Measurements from ENCODE around the gene UNC5C. TPM values are rescaled to one million over a fixed set of nuclear protein-coding genes. Genes with fewer than 3 reads are reported as not detected.

The UNC5C gene
- total RNA-seq, 1 donor from 2014 or later: 2.0 TPM

DNA sequence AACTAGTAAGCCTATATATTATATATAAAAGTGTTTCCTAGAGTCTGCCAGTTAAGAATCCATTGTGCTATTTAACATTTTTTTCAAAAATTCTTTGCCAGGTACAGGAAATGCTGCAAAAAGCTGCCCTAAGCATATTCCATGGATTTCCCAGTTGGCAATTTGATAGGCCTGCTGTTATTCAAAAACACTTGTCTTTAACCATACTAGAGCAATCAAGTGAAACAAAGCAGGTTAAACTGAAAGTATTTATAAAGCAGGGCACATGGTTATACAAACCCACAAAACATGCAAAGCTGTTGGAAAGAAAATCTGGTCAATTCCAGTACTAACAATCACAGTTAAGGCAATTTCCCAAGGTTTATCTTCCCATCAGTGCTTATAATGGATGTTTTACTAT, 159.9 kb downstream of the UNC5C start:
- no peak overlapping the region for H3K27ac ChIP-seq (replicated peaks)
- H3K9me3 ChIP-seq (replicated peaks): no peaks in the 10 kb centered on the region
- DNase-seq: no peak
- intact Hi-C loops (cut with micrococcal nuclease): no loop called here
- H3K4me3 ChIP-seq: no peak overlapping the region
- H3K36me3 ChIP-seq: no peaks in the 10 kb centered on the region
- TF ChIP-seq, protein P1, sequence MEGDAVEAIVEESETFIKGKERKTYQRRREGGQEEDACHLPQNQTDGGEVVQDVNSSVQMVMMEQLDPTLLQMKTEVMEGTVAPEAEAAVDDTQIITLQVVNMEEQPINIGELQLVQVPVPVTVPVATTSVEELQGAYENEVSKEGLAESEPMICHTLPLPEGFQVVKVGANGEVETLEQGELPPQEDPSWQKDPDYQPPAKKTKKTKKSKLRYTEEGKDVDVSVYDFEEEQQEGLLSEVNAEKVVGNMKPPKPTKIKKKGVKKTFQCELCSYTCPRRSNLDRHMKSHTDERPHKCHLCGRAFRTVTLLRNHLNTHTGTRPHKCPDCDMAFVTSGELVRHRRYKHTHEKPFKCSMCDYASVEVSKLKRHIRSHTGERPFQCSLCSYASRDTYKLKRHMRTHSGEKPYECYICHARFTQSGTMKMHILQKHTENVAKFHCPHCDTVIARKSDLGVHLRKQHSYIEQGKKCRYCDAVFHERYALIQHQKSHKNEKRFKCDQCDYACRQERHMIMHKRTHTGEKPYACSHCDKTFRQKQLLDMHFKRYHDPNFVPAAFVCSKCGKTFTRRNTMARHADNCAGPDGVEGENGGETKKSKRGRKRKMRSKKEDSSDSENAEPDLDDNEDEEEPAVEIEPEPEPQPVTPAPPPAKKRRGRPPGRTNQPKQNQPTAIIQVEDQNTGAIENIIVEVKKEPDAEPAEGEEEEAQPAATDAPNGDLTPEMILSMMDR (IDR thresholded peaks at IDR 0.05; ENCODE audit: borderline replicate concordance): no peak
- H3K4me1 ChIP-seq: no peaks in the 10 kb centered on the region
- H3K27me3 ChIP-seq (ENCODE audit: low read depth): no peaks in the 10 kb centered on the region

DNA sequence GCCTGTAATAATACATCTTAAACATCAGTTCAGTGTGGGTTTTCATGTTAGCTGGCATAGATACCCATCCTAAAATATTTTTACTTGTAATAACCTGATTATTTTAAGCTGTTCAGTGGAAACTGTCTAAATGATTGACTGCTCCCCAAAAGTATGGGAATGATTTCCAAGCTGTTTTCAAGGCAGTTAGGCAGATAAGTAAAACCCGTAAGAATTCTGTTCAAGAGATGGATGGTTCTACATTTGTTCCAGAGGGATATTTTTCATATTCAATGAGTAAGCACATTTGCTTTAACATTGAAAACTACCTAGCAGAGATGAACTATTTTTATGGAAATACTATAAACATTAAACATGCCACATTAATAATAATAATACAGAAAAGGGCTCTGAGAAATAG, 161.1 kb downstream of the UNC5C start:
- no peak for DNase-seq
- intact Hi-C loops (cut with micrococcal nuclease): no loop called here
- H3K4me1 ChIP-seq: no peaks in the 10 kb centered on the region
- H3K27ac ChIP-seq (replicated peaks): no peak overlapping the region
- TF ChIP-seq, protein P1 (IDR thresholded peaks at IDR 0.05; ENCODE audit: borderline replicate concordance): no peak
- no peak overlapping the region for H3K4me3 ChIP-seq
- H3K27me3 ChIP-seq (ENCODE audit: low read depth): no peaks in the 10 kb centered on the region
- H3K36me3 ChIP-seq: no peaks in the 10 kb centered on the region
- H3K9me3 ChIP-seq (replicated peaks): no peaks in the 10 kb centered on the region

DNA sequence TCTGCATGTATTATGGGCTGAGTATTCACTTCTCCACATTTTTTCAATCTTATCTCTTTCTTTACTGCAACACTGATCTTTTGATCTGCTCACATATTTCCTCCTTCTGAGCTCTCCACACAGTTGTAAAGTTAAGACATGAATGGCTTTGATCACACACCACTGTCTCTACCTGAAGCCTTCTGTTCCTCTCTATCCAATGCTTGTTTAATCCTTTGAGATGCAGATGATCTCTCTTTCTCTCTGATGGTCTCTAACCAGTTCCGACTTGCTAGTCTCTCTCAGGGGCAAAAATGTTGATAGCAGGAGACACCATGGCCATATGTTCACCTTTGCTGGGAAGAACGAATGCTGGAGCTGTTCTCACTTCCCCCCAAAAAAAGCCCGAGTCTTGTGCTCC, 162.4 kb downstream of the UNC5C start:
- no peak overlapping the region for H3K27ac ChIP-seq (replicated peaks)
- no peaks in the 10 kb centered on the region for H3K36me3 ChIP-seq
- TF ChIP-seq, protein P1 (IDR thresholded peaks at IDR 0.05; ENCODE audit: borderline replicate concordance): no peak
- H3K9me3 ChIP-seq (replicated peaks): no peaks in the 10 kb centered on the region
- no peaks in the 10 kb centered on the region for H3K4me1 ChIP-seq
- intact Hi-C loops (cut with micrococcal nuclease): no loop called here
- H3K4me3 ChIP-seq: no peak overlapping the region
- H3K27me3 ChIP-seq (ENCODE audit: low read depth): no peaks in the 10 kb centered on the region
- DNase-seq: no peak

DNA sequence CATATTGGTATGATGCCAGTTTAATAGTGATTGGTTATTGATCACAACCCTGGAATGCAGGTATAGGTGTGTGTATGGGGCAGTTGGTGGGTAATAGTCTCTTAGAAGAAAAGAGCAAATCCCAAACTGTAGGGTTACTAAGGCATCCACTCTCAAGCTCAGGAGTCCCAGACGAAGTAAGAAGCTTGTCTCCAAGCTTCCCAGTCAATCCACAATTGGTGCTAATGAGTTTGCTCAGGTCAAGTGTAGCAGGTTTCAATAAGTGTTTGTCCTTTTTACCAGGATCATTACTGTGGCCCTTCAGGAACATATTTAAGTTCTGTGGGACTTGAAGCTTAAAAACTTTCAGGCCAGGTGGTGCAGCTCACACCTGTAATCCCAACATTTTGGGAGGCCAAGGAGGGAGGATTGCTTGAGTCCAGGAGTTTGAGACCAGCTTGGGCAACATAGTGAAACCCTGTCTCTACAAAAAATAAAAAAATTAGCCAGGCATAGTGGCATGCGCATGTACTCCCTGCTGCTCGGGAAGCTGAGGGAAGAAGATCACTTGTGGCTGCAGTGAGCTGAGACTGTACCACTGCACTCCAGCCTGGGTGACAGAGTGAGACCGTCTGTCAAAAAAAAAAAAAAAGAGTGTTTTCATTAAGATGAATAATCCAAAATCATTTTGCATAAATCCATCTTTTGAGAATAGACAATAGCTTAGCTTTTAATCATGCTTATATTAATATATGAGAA, 166.8 kb downstream of the UNC5C start:
- Histone ChIP-seq H3K27me3 (ENCODE audit: low read depth) (no peaks in the 10 kb centered on the region), H3K36me3 (no peaks in the 10 kb centered on the region), H3K9me3 (replicated peaks) (no peaks in the 10 kb centered on the region), H3K4me3 (no peak overlapping the region), H3K4me1 (no peaks in the 10 kb centered on the region), H3K27ac (replicated peaks) (no peak overlapping the region)
- DNase-seq: no peak
- intact Hi-C loops (cut with micrococcal nuclease): no loop called here
- TF ChIP-seq, protein P1 (IDR thresholded peaks at IDR 0.05; ENCODE audit: borderline replicate concordance): no peak

DNA sequence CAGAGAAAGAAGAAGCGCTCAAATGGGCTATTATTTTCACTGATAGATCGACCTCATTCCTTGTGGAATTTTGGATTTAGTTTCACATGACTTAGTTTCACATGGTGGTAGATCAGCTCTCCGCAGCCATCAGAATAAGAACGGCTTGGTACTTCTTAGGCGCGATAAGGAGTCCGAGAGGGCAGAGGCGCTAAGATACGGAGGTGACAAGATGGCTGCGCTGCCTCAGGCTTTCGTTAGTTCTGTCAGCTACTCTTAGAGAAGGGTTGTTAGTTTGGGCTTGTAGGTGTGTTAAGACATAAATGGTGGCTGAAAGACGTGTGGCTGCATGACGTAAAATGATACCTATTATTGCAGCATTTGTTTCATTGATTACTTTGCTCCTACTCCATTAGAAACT, 169.1 kb downstream of the UNC5C start:
- H3K9me3 ChIP-seq (replicated peaks): no peaks in the 10 kb centered on the region
- no peak overlapping the region for H3K4me3 ChIP-seq
- TF ChIP-seq, protein P1 (IDR thresholded peaks at IDR 0.05; ENCODE audit: borderline replicate concordance): no peak
- no peaks in the 10 kb centered on the region for H3K4me1 ChIP-seq
- H3K27me3 ChIP-seq (ENCODE audit: low read depth): no peaks in the 10 kb centered on the region
- no peaks in the 10 kb centered on the region for H3K36me3 ChIP-seq
- H3K27ac ChIP-seq (replicated peaks): no peak overlapping the region
- intact Hi-C loops (cut with micrococcal nuclease): no loop called here
- DNase-seq: no peak

Data from left ventricle myocardium inferior (tissue), 1 donor.